ENCODE results near the gene LEFTY2.
"Not testable (repeated sequence)": the region's sequence is repeated elsewhere in the genome, so short reads cannot be mapped to it uniquely, and the experiment has no call there.

LEFTY2 gene

DNA sequence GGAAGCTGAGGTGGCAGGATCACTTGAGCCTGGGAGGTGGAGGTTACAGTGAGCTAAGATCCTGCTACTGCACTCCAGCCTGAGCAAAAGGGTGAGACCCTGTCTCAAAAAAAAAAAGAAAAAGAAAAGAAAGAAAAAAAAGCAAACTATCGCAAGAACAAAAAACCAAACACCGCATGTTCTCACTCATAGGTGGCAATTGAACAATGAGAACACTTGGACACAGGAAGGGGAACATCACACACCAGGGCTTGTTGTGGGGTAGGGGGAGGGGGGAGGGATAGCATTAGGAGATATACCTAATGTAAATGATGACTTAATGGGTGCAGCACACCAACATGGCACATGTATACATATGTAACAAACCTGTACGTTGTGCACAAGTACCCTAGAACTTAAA lies 11.6 kb downstream of the LEFTY2 start:
- DNase-seq (ENCODE audit: low read depth), result not testable (repeated sequence)

GRCh38 chr1:225928186-225929175 lies 12.5 kb downstream of the LEFTY2 start:
- DNase-seq (ENCODE audit: low read depth), result peak; percentile 98

DNA sequence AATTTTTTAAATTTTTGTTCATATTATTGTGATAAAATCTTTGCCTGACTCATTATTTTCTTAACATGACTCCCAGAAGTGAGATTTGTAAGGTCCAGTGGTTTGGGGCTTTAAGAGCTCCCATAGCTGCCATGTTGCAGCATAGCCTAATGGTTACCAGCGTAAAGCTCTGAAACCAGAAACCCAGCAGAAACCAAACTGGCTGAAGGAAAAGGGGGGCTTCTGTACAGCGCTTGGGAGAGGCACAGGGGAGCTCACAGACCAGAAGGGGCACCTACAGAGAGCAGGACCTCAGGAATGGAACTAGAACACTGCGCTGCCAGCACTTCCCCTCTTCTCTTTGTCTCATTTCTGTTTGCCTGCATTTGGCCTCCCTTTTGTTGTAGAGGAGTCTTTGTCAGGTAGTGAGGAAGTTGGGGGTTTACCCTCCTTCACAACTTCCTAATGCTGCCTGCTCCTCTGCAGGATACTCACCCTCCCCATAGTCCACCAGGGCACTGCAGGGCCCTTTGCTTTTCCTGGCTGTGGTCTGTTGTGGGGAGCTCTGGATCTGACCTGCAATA lies 14.4 kb downstream of the LEFTY2 start:
- DNase-seq (ENCODE audit: low read depth), result no peak

DNA sequence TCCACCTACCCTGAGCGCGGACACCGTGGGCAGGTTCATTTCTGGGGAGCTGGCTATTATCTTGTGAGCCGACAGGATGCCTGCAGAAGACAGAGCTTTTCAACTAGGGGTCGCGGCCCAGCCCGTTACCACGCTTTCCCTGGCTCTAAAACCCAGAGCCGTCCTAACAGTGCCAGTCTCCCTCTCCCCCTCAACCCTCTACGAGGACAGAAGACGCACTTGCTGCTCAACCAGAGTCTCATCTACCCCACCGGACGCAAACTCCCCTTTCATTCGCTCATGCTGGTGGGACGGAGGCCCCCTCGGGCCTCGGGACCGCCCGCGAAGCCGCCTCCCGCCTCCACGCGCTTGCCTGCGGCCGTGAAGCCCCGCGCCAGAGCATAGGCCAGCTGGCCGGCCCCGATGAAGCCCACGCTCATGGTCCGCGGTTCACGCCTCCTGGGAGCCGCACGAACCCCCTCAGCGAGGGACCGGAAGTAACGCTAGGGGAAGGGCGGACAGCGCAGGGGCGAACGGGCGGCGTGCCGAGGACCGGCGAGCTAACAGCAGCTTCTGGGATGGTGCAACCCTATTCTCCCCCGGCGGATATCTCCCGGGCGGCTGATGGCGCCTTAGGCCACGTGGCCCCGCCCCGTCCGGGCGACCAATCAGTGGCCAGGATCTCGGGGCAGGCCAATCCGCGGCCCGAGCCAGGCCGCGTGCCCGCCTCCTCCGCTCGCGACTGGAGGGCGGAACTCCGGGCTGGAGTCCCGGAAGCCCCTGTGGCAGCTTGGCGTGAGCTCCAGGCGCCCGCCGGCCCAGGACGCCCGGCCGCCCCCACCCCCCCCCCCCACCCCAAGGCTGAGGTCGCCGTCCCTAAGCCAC lies 17.1 kb downstream of the LEFTY2 start, which contains the start of gene PYCR2:
PYCR2 (minus strand) TSS at position 559 of the 864 bp plus-strand sequence; CDS start at position 419, 140 bp downstream.
- peak; percentile 97 for DNase-seq (ENCODE audit: low read depth)

- DNase-seq (ENCODE audit: low read depth), result no peak
Measured at GRCh38 chr1:225923381-225923691, 17.7 kb downstream of the LEFTY2 start.

DNA sequence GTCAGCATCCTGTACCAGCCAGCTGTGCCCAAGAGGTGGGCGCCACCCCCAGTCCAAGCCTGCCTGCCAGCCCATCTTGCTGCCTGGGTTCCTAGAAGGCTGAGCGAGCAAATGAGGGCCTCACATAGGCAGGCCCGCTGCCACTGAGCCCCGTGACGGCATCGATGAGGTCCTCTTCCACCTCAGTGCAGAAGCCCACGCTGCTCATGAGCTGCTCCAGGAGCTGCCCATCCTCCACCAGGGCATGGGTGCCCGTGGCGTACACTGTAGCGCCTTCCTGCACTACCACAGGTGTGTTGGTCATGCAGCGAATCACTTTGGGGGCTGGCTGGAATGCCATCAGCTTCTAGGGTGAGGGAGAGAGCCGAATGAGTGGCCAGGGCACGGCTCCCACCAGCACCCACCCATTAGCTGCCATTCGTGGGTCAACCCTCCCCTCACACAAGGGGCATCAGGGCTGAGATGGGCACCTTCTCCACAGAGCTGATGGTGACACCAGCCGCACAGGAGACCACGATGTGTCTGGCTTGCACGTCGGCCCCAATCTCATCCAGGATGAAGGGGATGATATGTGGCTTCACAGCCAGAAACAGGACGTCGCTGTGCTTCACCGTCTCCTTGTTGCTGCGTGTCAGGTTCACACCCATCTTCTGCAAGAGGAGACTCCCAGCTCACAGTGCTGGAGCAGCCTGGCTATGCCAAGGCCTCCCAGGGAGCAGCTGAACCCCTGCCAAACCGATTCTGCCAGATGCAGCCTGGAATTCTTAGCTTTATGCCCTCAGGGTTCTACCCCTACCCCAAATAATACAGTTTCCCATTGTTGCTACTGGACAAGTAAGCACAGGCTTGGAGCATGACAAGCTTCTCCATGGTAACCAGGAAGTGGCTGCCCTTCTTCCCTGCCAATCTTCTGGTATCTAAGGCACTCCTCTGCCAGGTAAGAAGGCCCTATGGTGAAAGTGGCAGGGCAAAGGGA lies 19.0 kb downstream of the LEFTY2 start:
- DNase-seq (ENCODE audit: low read depth), result no peak

- no peak for DNase-seq (ENCODE audit: low read depth)
Measured at GRCh38 chr1:225919906-225920305, 21.1 kb downstream of the LEFTY2 start.

DNA sequence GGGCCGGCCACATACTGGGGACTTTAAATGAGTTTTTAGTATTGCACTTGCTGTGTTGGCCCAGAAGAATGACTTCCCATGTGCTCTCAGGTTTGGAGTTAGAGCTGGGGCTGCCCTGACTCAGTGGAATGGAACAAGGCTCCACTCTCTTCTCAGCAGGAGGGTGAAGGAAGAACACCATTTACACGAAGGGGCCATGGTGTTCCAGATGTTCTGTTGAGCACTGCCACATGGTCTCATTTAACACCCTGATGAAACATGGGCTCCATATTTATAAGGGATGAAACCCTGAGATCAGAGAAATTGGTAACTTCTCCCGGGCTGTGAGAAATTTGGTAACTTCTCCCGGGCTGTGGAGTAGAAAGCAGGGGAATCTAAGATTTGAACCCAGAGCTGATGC lies 22.7 kb downstream of the LEFTY2 start:
- no peak for DNase-seq (ENCODE audit: low read depth)

DNA sequence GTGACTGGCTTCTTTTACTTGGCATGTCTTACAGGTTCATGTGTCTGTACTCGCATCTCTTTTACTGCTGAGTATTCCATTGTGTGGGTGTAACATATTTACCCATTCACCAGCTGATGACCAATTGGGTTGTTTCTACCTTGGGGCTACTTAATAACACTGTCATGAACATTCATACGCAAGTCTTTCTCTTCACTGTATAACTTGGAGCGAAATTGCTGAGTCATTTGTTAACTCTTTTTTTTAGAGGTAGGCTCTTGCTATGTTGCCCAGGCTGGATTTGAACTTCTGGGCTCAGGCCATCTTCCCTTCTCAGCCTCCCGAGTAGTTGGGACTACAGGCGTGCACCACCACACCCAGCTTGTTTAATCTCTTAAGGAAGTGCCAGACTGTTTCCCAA lies 23.5 kb downstream of the LEFTY2 start:
- DNase-seq (ENCODE audit: low read depth), result no peak

DNA sequence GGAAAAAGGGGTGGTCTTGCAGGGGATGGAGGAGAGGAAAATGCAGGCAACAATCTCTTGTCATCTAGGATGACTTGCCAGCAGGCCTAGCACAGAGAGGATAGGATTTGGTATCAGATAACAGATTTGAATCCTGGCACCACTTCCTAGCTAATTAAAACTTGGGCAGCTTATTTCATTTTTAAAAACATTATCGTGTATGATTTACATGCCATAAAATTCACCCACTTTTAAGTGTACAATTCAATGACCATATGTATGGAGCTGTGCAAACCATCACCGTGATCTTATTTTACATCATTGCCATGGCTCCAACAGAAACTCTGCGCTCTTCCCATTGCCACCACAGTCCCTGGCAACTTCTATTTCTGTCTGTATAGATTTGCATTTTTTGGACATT lies 23.9 kb downstream of the LEFTY2 start:
- DNase-seq (ENCODE audit: low read depth), result no peak

GRCh38 chr1:225915538-225915991 lies 25.5 kb downstream of the LEFTY2 start:
- DNase-seq (ENCODE audit: low read depth), result no peak

DNA sequence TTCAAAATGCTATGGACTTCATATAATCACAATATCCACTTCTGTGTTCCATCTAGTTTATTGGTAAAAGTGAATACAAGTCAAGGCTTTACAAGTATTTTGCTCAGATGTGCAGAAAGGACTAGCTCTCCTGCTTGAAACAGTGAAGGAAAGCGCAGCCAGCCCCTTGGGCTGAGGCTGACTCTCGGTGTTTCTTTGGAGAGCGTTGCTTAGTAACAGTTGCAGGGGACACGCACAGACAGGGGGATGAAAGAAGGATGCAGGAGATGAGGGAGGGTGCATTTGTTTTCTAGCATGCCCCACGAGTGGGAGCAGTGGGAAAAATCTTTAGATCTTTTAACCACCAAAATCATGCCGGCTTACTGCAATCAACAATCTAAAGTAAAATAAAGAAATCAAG lies 26.1 kb downstream of the LEFTY2 start:
- DNase-seq (ENCODE audit: low read depth), result no peak

DNA sequence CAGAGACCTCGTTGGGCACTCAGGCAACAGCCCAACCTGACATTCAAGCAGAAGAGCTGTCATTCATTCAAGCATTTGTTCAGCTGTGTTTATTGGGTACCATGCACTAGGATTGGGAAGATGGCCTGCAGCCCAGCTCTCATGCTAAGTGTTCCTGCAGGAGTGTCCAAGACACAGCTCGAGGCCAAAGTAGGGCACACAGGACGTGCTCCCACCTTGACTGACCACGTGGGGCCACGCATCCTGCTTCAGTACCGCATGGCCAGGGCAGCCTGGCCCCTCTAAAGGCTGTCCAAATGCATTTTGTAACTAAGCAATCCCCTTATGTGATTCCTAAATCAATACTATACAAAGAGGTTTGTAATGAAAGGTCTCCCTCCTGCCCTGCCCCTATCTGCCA lies 26.6 kb downstream of the LEFTY2 start:
- no peak for DNase-seq (ENCODE audit: low read depth)

DNA sequence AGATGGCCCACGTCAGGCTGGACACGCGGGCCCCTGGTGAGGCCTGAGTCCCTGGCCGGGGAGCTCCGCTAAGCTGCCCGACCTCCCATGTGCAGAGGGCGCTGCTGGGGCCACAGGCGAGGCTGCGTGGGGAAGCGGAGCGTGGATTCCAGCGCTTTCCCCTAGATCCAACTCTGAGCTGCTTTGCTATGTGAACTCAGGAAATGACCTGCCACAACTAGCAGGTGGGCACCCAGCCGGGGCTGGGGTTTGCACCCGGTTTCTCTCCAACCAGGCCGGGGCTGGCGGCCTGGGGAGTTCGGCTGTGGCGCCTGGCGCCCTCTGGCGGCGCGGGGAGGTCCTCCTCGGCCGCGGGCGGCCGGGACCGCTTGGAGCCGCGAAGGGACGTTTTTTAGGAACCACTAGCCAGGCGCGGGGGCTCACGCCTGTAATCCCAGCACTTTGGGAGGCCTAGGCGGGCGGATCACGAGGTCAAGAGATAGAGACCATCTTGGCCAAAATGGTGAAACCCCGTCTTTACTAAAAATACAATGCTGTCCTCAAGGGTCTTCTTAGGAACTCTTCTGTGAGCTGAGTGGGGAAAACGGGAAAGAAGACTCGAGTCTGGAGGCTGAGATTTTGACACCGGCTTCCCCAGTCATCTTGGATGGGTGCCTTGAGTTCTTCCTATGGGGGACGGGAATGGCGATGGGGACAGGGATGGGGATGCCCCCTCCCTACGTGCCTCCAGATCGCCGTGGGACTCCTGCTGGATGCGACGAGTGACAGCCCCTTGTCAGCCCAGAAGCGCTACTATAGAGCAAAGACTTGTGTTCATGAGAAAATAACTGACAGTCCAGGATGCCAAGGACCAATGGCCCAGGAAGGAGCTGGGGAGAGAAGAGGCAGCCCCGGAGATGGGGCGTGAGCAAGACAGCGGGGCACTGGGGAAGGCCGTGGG lies 29.6 kb downstream of the LEFTY2 start:
- no peak for DNase-seq (ENCODE audit: low read depth)

GRCh38 chr1:225909477-225909876 lies 31.5 kb downstream of the LEFTY2 start:
- DNase-seq (ENCODE audit: low read depth), result no peak

- no peak for DNase-seq (ENCODE audit: low read depth)
Measured at GRCh38 chr1:225908773-225909172, 32.2 kb downstream of the LEFTY2 start.

DNA sequence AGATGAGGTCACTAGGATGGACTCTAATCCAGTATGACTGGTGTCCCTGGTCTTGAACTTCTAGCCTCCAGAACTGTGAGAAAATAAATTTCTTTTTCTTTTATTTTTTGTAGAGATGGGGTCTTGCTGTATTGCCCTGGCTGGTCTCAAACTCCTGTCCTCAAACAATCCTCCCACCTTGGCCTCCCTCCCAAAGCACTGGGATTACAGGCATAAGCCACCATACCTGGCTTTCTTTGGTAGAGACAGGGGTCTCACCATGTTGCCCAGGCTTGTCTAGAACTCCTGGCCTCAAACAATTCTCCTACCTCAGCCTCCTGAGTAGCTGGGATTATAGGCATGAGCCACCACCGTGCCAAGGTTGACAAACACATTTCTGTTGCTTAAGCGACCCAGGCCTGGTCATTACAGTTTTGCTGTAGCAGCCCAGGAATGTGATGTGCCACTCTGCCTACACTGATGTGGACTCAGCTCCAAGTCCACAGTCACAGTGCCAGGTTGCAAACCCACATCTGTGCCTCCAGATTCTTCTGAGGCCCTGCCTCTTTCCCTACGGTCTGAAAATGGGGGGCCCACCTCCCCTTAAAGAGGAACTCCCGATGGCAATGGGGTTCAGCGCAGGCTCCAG lies 32.9 kb downstream of the LEFTY2 start:
- no peak for DNase-seq (ENCODE audit: low read depth)

- DNase-seq (ENCODE audit: low read depth), result no peak
Measured at GRCh38 chr1:225907341-225907740, 33.7 kb downstream of the LEFTY2 start.

GRCh38 chr1:225906467-225906866 lies 34.6 kb downstream of the LEFTY2 start:
- DNase-seq (ENCODE audit: low read depth), result no peak

GRCh38 chr1:225903623-225904022 lies 37.4 kb downstream of the LEFTY2 start:
- DNase-seq (ENCODE audit: low read depth), result peak; percentile 54
